Keratinocyte (primary cell): ENCODE measurements around the gene TTK. TPM values are rescaled to one million over a fixed set of nuclear protein-coding genes. Genes with fewer than 3 reads are reported as not detected.

Experiments
- DNase-seq: peaks from one replicate; pipeline ENCODE4 v3.0.0-alpha.2; 2011; ENCODE audit warnings: low read depth, missing footprints, low spot score
- FAIRE-seq: peaks from 2 replicates; lab custom pipeline; 2011; peaks lifted over from hg19 to GRCh38; lab: Jason Lieb, UNC
- H2AFZ ChIP-seq: 2 replicates; pipeline ENCODE4 v1.6.0; 2012; ENCODE audit warnings: low read length, control low read depth, inconsistent platforms; ENCODE audit not compliant: control insufficient read depth
- H3K27ac ChIP-seq: 2 replicates; pipeline ENCODE4 v1.5.1; 2011; ENCODE audit warnings: low read length; ENCODE audit not compliant: control insufficient read depth, insufficient read depth
- H3K27me3 ChIP-seq: 3 replicates; pipeline ENCODE4 v1.6.0; 2011; ENCODE audit warnings: low read length; ENCODE audit not compliant: control insufficient read depth, insufficient read depth; ENCODE audit errors: extremely low read depth
- H3K36me3 ChIP-seq, 2 experiments: 2 replicates in 1 of 2; 3 replicates in 1 of 2; pipeline ENCODE4 v1.5.1; 2011; ENCODE audit warnings: low read length in 2 of 2, mild to moderate bottlenecking in 1 of 2; ENCODE audit not compliant: control insufficient read depth in 2 of 2, insufficient read depth in 2 of 2; ENCODE audit errors: extremely low read depth in 1 of 2
- H3K4me1 ChIP-seq: 3 replicates; pipeline ENCODE4 v1.5.1; 2011; ENCODE audit warnings: low read length; ENCODE audit not compliant: control insufficient read depth, insufficient read depth; ENCODE audit errors: extremely low read depth
- H3K4me2 ChIP-seq: 3 replicates; pipeline ENCODE4 v1.6.0; 2011; ENCODE audit warnings: low read depth, low read length; ENCODE audit not compliant: control insufficient read depth, insufficient read depth; ENCODE audit errors: extremely low read depth
- H3K4me3 ChIP-seq, 3 experiments: fragments of 200-600 bp in 1 of 3; sonication (generic) in 1 of 3; 2 replicates in 2 of 3; 3 replicates in 1 of 3; pipeline ENCODE4 v1.5.1; 2011 to 2016; ENCODE audit warnings: low read length in 3 of 3, mild to moderate bottlenecking in 3 of 3, control low read depth in 2 of 3, inconsistent platforms in 1 of 3, low read depth in 1 of 3, mixed read lengths in 1 of 3, mixed run types in 1 of 3, moderate library complexity in 1 of 3; ENCODE audit not compliant: control insufficient read depth in 2 of 3, insufficient read depth in 2 of 3; ENCODE audit errors: extremely low read depth in 1 of 3
- H3K79me2 ChIP-seq: 2 replicates; pipeline ENCODE4 v1.6.0; 2012; ENCODE audit warnings: low read length; ENCODE audit not compliant: control insufficient read depth, insufficient read depth
- H3K9ac ChIP-seq: 3 replicates; pipeline ENCODE4 v1.6.0; 2011; ENCODE audit warnings: low read length; ENCODE audit not compliant: control insufficient read depth, insufficient read depth; ENCODE audit errors: extremely low read depth
- H3K9me1 ChIP-seq: 3 replicates; pipeline ENCODE4 v1.6.0; 2011; ENCODE audit warnings: low read length; ENCODE audit not compliant: control insufficient read depth, insufficient read depth; ENCODE audit errors: extremely low read depth
- H3K9me3 ChIP-seq: 2 replicates; pipeline ENCODE4 v1.5.1; 2012; ENCODE audit warnings: low read depth, low read length; ENCODE audit not compliant: control insufficient read depth
- H4K20me1 ChIP-seq: 3 replicates; pipeline ENCODE4 v1.6.0; 2011; ENCODE audit warnings: low read length; ENCODE audit not compliant: control insufficient read depth, insufficient read depth; ENCODE audit errors: extremely low read depth
- EZH2 ChIP-seq: IDR thresholded peaks from one replicate; pipeline ENCODE4 v1.6.1; 2012; ENCODE audit warnings: inconsistent platforms, mild to moderate bottlenecking, low read length, moderate library complexity
- dilution Hi-C: fragments of 300-500 bp; cut with MboI; formaldehyde crosslinking; loops from one replicate; pipeline ENCODE4 v1.7.0; 2020; ENCODE audit warnings: low sequenced_read_pairs; ENCODE audit not compliant: extremely low pct_ligation_motif_present
- polyA plus RNA-seq, 5 experiments: library from polyadenylated mRNA; depleted of rRNA in 3 of 5; stranded (reverse) in 3 of 5; stranded (forward) in 1 of 5; unstranded in 1 of 5; fragments of >200 nt; gene quantifications; 1 replicate in 1 of 5; 2 replicates in 3 of 5; 3 replicates in 1 of 5; pipeline versions ENCODE4 v1.2.1 to v1.2.3, GENCODE V29; 2011 to 2012; ENCODE audit warnings: missing spikeins in 2 of 5, low read depth in 1 of 5, low replicate concordance in 1 of 5
- TF ChIP-seq, protein P1 (sequence below), 3 experiments: IDR thresholded peaks in 1 of 3; conservative IDR thresholded peaks in 1 of 3; optimal IDR thresholded peaks in 1 of 3; 2 replicates in 2 of 3; 3 replicates in 1 of 3; pipeline versions ENCODE3 to v1.5.1; 2011; ENCODE audit warnings: low read length in 3 of 3, mild to moderate bottlenecking in 3 of 3, moderate library complexity in 2 of 3, control low read depth in 1 of 3, inconsistent platforms in 1 of 3; ENCODE audit not compliant: insufficient read depth in 2 of 3; ENCODE audit errors: extremely low read depth in 1 of 3

The TTK gene
- polyA plus RNA-seq, 1 donor (not counting 4 experiments of a cell fraction or from before 2014, with no cell fraction given), result 15.3 TPM

GRCh38 chr6:80077067-80077466, 72.6 kb downstream of the TTK start:
- dilution Hi-C loops, result no loop called here
- no peaks in the 10 kb centered on the region for H3K79me2 ChIP-seq
- no peak overlapping the region for H3K9ac ChIP-seq
- H3K9me1 ChIP-seq, result no peaks in the 10 kb centered on the region
- no peaks in the 10 kb centered on the region for H3K27me3 ChIP-seq
- no peak overlapping the region for H2AFZ ChIP-seq
- H3K4me1 ChIP-seq, result no peaks in the 10 kb centered on the region
- H4K20me1 ChIP-seq, result no peaks in the 10 kb centered on the region
- FAIRE-seq, result no peak
- no peak for TF ChIP-seq EZH2
- TF ChIP-seq, protein P1, sequence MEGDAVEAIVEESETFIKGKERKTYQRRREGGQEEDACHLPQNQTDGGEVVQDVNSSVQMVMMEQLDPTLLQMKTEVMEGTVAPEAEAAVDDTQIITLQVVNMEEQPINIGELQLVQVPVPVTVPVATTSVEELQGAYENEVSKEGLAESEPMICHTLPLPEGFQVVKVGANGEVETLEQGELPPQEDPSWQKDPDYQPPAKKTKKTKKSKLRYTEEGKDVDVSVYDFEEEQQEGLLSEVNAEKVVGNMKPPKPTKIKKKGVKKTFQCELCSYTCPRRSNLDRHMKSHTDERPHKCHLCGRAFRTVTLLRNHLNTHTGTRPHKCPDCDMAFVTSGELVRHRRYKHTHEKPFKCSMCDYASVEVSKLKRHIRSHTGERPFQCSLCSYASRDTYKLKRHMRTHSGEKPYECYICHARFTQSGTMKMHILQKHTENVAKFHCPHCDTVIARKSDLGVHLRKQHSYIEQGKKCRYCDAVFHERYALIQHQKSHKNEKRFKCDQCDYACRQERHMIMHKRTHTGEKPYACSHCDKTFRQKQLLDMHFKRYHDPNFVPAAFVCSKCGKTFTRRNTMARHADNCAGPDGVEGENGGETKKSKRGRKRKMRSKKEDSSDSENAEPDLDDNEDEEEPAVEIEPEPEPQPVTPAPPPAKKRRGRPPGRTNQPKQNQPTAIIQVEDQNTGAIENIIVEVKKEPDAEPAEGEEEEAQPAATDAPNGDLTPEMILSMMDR (optimal IDR thresholded peaks at IDR 0.05 in 1 of 3, IDR thresholded peaks at IDR 0.05 in 1 of 3, conservative IDR thresholded peaks at IDR 0.05 in 1 of 3; ENCODE audit: extremely low read depth in 1 of 3, insufficient read depth in 2 of 3, low read length in 3 of 3), result no peak
- H3K27ac ChIP-seq, result no peak overlapping the region
- H3K36me3 ChIP-seq, result no peaks in the 10 kb centered on the region
- H3K9me3 ChIP-seq, result no peaks in the 10 kb centered on the region
- no peak for DNase-seq
- H3K4me3 ChIP-seq, result no peak overlapping the region
- H3K4me2 ChIP-seq, result no peak overlapping the region

GRCh38 chr6:80088637-80089036, 84.2 kb downstream of the TTK start:
- Histone ChIP-seq H4K20me1 (no peaks in the 10 kb centered on the region), H3K9ac (no peak overlapping the region), H3K27me3 (no peaks in the 10 kb centered on the region), H3K9me1 (no peaks in the 10 kb centered on the region), H3K4me1 (no peaks in the 10 kb centered on the region), H3K79me2 (no peaks in the 10 kb centered on the region), H3K9me3 (no peaks in the 10 kb centered on the region), H3K4me3 (no peak overlapping the region), H3K27ac (no peak overlapping the region), H3K36me3 (no peaks in the 10 kb centered on the region), H3K4me2 (no peak overlapping the region), H2AFZ (no peak overlapping the region)
- dilution Hi-C loops, result no loop called here
- TF ChIP-seq EZH2, result no peak
- TF ChIP-seq, protein P1 (optimal IDR thresholded peaks at IDR 0.05 in 1 of 3, IDR thresholded peaks at IDR 0.05 in 1 of 3, conservative IDR thresholded peaks at IDR 0.05 in 1 of 3; ENCODE audit: extremely low read depth in 1 of 3, insufficient read depth in 2 of 3, low read length in 3 of 3), result no peak
- no peak for FAIRE-seq
- DNase-seq, result no peak
